Measurements from ENCODE around the gene SSBP4.

The SSBP4 gene

GRCh38 chr19:18446811-18447359, 27.7 kb downstream of the SSBP4 start:
- no peak for DNase-seq

GRCh38 chr19:18449552-18449951, 30.4 kb downstream of the SSBP4 start:
- DNase-seq, result no peak

- no peak for DNase-seq
Measured at GRCh38 chr19:18450021-18450930, 31.1 kb downstream of the SSBP4 start.

GRCh38 chr19:18450931-18451836, 32.0 kb downstream of the SSBP4 start:
- peak; percentile 90 for DNase-seq

GRCh38 chr19:18452386-18452785, 33.2 kb downstream of the SSBP4 start:
- no peak for DNase-seq

- no peak for DNase-seq
Measured at GRCh38 chr19:18453269-18454024, 34.2 kb downstream of the SSBP4 start.

- DNase-seq, result no peak
Measured at GRCh38 chr19:18456279-18456678, 37.1 kb downstream of the SSBP4 start.

GRCh38 chr19:18456974-18457373, 37.8 kb downstream of the SSBP4 start:
- DNase-seq, result no peak

- no peak for DNase-seq
Measured at GRCh38 chr19:18457483-18458331, 38.5 kb downstream of the SSBP4 start.

GRCh38 chr19:18460900-18461299, 41.7 kb downstream of the SSBP4 start:
- no peak for DNase-seq

GRCh38 chr19:18461471-18461870, 42.3 kb downstream of the SSBP4 start:
- DNase-seq, result no peak

- no peak for DNase-seq
Measured at GRCh38 chr19:18464646-18465045, 45.4 kb downstream of the SSBP4 start.

- DNase-seq, result no peak
Measured at GRCh38 chr19:18465214-18465963, 46.2 kb downstream of the SSBP4 start.

- DNase-seq, result no peak
Measured at GRCh38 chr19:18465964-18466339, 46.8 kb downstream of the SSBP4 start.

- no peak for DNase-seq
Measured at GRCh38 chr19:18466354-18466753, 47.2 kb downstream of the SSBP4 start.

- no peak for DNase-seq
Measured at GRCh38 chr19:18467978-18468377, 48.8 kb downstream of the SSBP4 start.

GRCh38 chr19:18468517-18468916, 49.3 kb downstream of the SSBP4 start:
- DNase-seq, result no peak

GRCh38 chr19:18469069-18469846, 50.1 kb downstream of the SSBP4 start:
- DNase-seq, result peak; percentile 71

- no peak for DNase-seq
Measured at GRCh38 chr19:18470787-18471186, 51.6 kb downstream of the SSBP4 start.

Data from stimulated activated CD4-positive, alpha-beta T cell treated with anti-CD3 and anti-CD28 coated beads, Interleukin-4, amount 100 ng/mL, for 24 hours (primary cell).